GM21381 (cell line): ENCODE measurements around the gene RTCA.
"Not testable (repeated sequence)": the region's sequence is repeated elsewhere in the genome, so short reads cannot be mapped to it uniquely, and the experiment has no call there.

Source experiments
- ATAC-seq: cut with Tn5 transposase; IDR thresholded peaks from one replicate; pipeline ENCODE4 v1.9.1; 2021; ENCODE audit warnings: mild to moderate bottlenecking, moderate library complexity; ENCODE audit not compliant: unreplicated experiment

RTCA gene

DNA sequence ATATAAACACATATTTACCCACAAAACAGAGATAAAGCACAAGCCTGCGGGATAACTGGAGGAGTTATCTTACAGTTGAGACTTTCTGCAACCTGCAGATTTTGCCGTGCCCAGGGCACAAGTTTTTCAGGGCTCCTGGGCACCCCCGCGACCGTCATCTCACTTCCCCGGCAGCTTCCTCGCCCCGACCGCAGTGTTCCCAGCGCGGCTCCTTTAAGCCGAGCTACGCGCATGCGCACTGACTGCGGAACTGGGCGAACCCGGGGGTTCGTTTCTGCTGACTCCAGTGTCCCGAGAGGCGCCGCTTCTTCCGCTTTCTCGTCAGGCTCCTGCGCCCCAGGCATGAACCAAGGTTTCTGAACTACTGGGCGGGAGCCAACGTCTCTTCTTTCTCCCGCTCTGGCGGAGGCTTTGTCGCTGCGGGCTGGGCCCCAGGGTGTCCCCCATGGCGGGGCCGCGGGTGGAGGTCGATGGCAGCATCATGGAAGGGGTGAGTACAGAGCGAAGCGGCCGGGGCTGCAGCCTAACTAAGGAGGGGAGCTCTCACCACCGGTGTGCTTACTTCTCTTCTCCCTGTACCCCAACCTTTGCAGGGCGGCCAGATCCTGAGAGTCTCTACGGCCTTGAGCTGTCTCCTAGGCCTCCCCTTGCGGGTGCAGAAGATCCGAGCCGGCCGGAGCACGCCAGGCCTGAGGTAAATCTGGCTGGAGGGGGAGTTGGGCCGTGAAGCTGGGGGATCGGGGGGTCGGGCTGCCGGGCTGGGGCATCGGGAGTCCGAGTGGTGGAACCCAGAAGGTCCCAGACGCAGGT is at the start of gene RTCA:
Gene RTCA, plus strand, starts transcription at position 286 of the 810 bp plus-strand sequence. Its CDS starts 160 bp downstream, at position 446.
- peak; percentile 98 for ATAC-seq

DNA sequence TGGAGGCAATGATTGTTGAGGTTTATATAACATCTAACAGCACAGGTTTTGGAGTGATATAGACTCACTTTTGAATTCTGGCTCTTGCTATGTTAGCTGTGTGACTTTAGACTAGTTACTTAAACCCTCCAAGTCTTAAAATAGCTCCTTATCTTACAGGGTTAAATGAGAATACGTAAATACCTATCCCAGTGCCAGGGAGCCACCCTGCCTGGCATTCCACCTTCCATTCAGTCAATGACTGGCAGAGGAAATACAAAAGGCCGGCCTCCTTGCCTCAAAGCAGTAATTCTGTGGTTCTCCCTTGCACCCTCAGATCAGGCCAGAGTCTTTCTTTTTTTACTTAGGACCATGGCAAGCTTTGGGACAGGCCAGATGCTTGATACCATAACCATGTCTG is 48.2 kb upstream of the RTCA start:
- ATAC-seq: no peak

GRCh38 chr1:100219457-100219856 is 46.6 kb upstream of the RTCA start:
- ATAC-seq: no peak

- ATAC-seq: no peak
These were observed 46.1 kb upstream of the RTCA start for GRCh38 chr1:100219883-100220282.

DNA sequence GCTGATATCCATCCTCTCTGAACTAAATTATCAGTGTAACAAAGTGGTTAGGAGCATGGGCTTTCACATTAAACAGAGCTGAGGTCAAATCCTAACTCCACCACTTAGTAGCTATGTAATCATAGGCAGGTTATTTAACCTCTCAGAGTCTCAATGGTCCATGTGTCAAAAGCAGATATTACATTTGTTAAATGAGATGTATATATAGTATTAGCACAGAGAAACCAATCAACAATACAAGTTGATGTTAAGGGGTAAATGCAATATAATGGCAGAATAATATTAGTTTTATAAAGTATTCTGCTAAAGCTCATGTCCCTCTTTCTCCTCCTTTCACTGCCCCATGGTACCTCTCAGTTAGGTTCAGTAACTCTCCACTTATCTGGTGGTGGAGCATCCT is 43.6 kb upstream of the RTCA start:
- no peak for ATAC-seq

- ATAC-seq: no peak
These were observed 36.2 kb upstream of the RTCA start for GRCh38 chr1:100229681-100230443.

- no peak for ATAC-seq
These were observed 35.3 kb upstream of the RTCA start for GRCh38 chr1:100230765-100231164.

GRCh38 chr1:100231721-100232120 is 34.3 kb upstream of the RTCA start:
- no peak for ATAC-seq

- ATAC-seq: no peak
These were observed 33.9 kb upstream of the RTCA start for GRCh38 chr1:100232156-100232555.

GRCh38 chr1:100233566-100233965 is 32.5 kb upstream of the RTCA start:
- not testable (repeated sequence) for ATAC-seq

DNA sequence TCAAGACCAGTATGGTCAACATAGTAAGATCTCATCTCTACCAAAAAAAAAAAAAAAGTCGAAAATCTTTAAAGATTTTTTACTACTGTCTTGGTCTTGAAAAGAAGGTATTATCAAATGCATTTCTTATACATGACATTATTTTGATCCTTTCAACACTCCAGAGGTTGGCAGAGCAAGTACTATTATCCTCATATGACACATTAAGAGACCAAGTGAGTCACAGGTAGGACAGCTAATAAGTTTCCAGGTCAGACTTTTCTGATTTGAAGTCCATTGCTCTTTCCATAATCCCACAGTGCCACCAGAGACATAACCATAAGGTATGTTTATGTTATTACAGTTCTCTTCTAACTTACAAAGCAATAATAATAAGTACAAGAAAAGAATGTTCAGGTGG is 31.6 kb upstream of the RTCA start:
- no peak for ATAC-seq

DNA sequence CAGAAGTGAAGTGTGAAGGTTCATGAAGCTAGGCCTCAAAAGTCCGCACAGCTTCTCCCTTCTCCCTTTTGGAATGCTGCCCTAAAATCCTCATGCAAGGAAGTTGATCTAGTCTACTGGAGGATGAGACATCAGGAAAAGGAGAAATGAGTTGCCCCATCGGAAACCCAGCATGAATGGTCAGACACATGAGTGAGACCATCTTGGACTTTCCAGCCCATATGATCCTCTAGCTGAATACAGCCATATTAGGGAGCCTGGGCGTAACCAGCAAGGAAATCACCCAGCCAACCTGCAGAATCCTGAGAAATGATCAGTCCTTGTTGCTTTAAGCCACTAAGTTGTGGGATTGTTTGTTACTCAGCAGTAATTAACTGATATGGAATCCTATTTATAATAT is 28.9 kb upstream of the RTCA start:
- ATAC-seq: no peak

GRCh38 chr1:100239961-100240360 is 26.1 kb upstream of the RTCA start:
- no peak for ATAC-seq

- no peak for ATAC-seq
These were observed 25.4 kb upstream of the RTCA start for GRCh38 chr1:100240631-100241030.

GRCh38 chr1:100246738-100247137 is 19.3 kb upstream of the RTCA start:
- ATAC-seq: no peak

DNA sequence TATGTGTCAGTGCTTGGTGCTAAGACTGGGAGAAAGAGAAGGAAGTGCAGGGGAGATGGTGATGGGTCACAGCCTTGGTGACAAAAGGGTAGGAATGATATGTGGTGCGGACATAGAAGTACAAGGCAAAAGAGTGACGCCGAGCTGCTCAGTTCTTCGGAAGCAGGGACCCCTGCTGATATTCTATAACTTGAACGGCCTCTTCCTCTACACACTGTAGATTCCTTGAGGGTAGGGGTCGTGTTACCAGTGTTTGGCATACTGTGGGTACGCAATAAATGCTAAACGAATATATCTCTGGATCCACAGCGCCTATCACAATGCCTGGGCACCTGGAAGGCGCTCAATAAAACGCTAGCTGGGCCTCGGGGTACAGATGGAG is 16.9 kb upstream of the RTCA start:
- no peak for ATAC-seq

- peak; percentile 100 for ATAC-seq
These were observed 16.3 kb upstream of the RTCA start, which contains the start of gene DBT for GRCh38 chr1:100249537-100250257. TSS of gene DBT (minus strand) at chr1:100249834. CDS start at chr1:100249820, 14 bp downstream.

DNA sequence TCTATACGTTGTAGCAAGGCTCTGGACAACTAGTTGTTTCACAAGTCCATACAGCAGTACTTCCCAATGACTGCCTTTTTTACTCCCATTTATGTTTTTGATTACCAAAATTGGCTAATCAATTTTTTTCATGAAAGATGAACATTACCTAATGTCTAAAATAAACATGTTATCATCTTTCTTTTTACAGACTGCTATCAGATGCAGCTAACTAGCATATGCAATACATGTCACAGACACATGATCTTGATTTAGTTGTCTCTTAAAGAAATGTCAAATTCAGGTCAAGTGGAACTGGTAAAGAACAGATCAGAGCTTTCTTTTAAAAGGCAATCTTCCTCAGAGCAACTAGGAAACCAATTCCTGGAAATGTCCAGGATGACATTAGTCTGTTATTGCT is 15.8 kb upstream of the RTCA start:
- no peak for ATAC-seq

GRCh38 chr1:100250807-100251206 is 15.2 kb upstream of the RTCA start:
- ATAC-seq: no peak

GRCh38 chr1:100252901-100253300 is 13.1 kb upstream of the RTCA start:
- ATAC-seq: no peak

DNA sequence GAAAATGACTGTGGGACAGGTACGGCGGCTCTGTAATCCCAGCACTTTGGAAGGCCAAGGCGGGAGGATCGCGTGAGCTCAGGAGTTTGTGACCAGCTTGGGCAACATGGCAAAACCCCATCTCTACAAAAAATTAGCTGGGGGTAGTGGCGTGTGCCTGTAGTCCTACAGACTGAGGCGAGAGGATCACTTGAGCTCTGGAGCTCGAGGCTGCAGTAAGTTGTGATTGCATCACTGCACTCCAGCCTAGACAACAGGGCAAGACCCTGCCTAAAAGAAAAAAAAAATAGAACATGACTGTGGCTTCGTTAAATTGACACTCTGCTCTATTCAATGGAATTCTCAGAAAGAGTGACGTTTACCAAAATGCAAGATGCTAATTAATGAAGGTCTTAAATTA is 12.5 kb upstream of the RTCA start:
- ATAC-seq: no peak
